SK-N-SH (cell line): ENCODE data around the gene MARK3. TPM values are rescaled to one million over a fixed set of nuclear protein-coding genes. Genes with fewer than 3 reads are reported as not detected.
A peak's percentile ranks its signal among the peaks of the same experiment; 100 is the strongest.

Experiments used
- CTCF ChIA-PET: fragments of 300-600, 350-600 bp; formaldehyde crosslinking; extraction: SDS; loops from one replicate; lab custom pipeline; 2021; lab: Yijun Ruan, JAX
- POLR2A ChIA-PET: fragments of 350-600 bp; sonication (Branson Sonifier 250); formaldehyde crosslinking; extraction: SDS; loops from one replicate; lab custom pipeline; 2020; ENCODE audit warnings: antibody characterized with exemption, inconsistent platforms; lab: Yijun Ruan, JAX
- DNase-seq: peaks from one replicate; pipeline ENCODE4 v3.0.0; 2012
- H2AFZ ChIP-seq: fragments of 200-600 bp; sonication (generic); 2 replicates; pipeline ENCODE4 v1.8.1; 2016; ENCODE audit warnings: antibody characterized with exemption, mild to moderate bottlenecking, low read depth
- H3F3A ChIP-seq: fragments of 200-600 bp; sonication (generic); replicated peaks from 2 replicates; pipeline ENCODE3; 2016; ENCODE audit warnings: antibody characterized with exemption, mild to moderate bottlenecking; ENCODE audit not compliant: insufficient read depth
- H3K27ac ChIP-seq, 2 experiments: fragments of 200-500 bp in 1 of 2; fragments of 200-600 bp in 1 of 2; sonication (Bioruptor generic) in 1 of 2; sonication (generic), shearing (Covaris generic) in 1 of 2; 2 replicates each; pipeline versions ENCODE4 v1.5.1 to v1.6.1; 2014 to 2016; ENCODE audit warnings: low read depth in 2 of 2, inconsistent platforms in 1 of 2, low read length in 1 of 2, mild to moderate bottlenecking in 1 of 2, mixed read lengths in 1 of 2
- H3K27me3 ChIP-seq: fragments of 200-600 bp; sonication (generic), shearing (Covaris generic); 2 replicates; pipeline ENCODE4 v1.6.1; 2016; ENCODE audit warnings: mixed run types; ENCODE audit not compliant: insufficient read depth
- H3K36me3 ChIP-seq, 2 experiments: fragments of 200-500 bp in 1 of 2; fragments of 200-600 bp in 1 of 2; sonication (Bioruptor generic) in 1 of 2; sonication (generic) in 1 of 2; replicated peaks in 1 of 2; 2 replicates each; pipeline versions ENCODE3 to v1.5.1; 2014 to 2016; ENCODE audit warnings: low read length in 1 of 2, mild to moderate bottlenecking in 1 of 2; ENCODE audit not compliant: insufficient read depth in 2 of 2, control insufficient read depth in 1 of 2
- H3K4me1 ChIP-seq, 2 experiments: fragments of 200-500 bp in 1 of 2; fragments of 200-600 bp in 1 of 2; sonication (Bioruptor generic) in 1 of 2; sonication (generic), shearing (Covaris generic) in 1 of 2; 2 replicates each; pipeline versions ENCODE4 v1.5.1 to v1.6.1; 2014 to 2016; ENCODE audit warnings: low read depth in 1 of 2, low read length in 1 of 2, mixed run types in 1 of 2; ENCODE audit not compliant: insufficient read depth in 2 of 2, control insufficient read depth in 1 of 2
- H3K4me2 ChIP-seq: fragments of 200-600 bp; sonication (generic), shearing (Covaris generic); 2 replicates; pipeline ENCODE4 v1.6.1; 2017; ENCODE audit warnings: mixed run types
- H3K4me3 ChIP-seq, 2 experiments: fragments of 200-500 bp in 1 of 2; fragments of 200-600 bp in 1 of 2; sonication (Bioruptor generic) in 1 of 2; sonication (generic), shearing (Covaris generic) in 1 of 2; 2 replicates each; pipeline versions ENCODE4 v1.5.1 to v1.8.1; 2014 to 2016; ENCODE audit warnings: low read depth in 2 of 2, inconsistent platforms in 1 of 2, low read length in 1 of 2, mild to moderate bottlenecking in 1 of 2, mixed read lengths in 1 of 2, moderate library complexity in 1 of 2
- H3K79me2 ChIP-seq: fragments of 200-600 bp; sonication (generic); 2 replicates; pipeline ENCODE4 v1.8.1; 2017; ENCODE audit warnings: mild to moderate bottlenecking; ENCODE audit not compliant: insufficient read depth
- H3K9ac ChIP-seq: fragments of 200-600 bp; sonication (generic); 2 replicates; pipeline ENCODE4 v1.6.1; 2017; ENCODE audit warnings: mixed run types
- H3K9me2 ChIP-seq: fragments of 200-600 bp; sonication (generic); 2 replicates; pipeline ENCODE4 v1.6.1; 2017; ENCODE audit warnings: mixed run types
- H3K9me3 ChIP-seq: fragments of 200-600 bp; sonication (generic); 2 replicates; pipeline ENCODE4 v1.6.1; 2017; ENCODE audit warnings: mixed run types, mild to moderate bottlenecking, moderate library complexity
- H4K20me1 ChIP-seq: fragments of 200-600 bp; sonication (generic); 2 replicates; pipeline ENCODE4 v1.6.1; 2017; ENCODE audit warnings: mild to moderate bottlenecking, mixed run types; ENCODE audit not compliant: insufficient read depth
- ELF1 ChIP-seq: IDR thresholded peaks from 2 replicates; pipeline ENCODE4 v1.4.0; 2012
- FOXM1 ChIP-seq: IDR thresholded peaks from 2 replicates; pipeline ENCODE4 v1.4.0; 2012; ENCODE audit warnings: low read depth, mild to moderate bottlenecking
- GATA2 ChIP-seq: sonication (generic); formaldehyde crosslinking; IDR thresholded peaks from 2 replicates; pipeline ENCODE4 v1.5.0; 2020; ENCODE audit warnings: mild to moderate bottlenecking, missing genetic modification reagents
- JUND ChIP-seq: IDR thresholded peaks from 2 replicates; pipeline ENCODE4 v1.4.0; 2012
- MAX ChIP-seq: IDR thresholded peaks from 2 replicates; pipeline ENCODE4 v1.4.0; 2012; ENCODE audit warnings: low read depth
- MEF2A ChIP-seq: IDR thresholded peaks from 2 replicates; pipeline ENCODE4 v1.4.0; 2012; ENCODE audit warnings: low read depth, borderline replicate concordance
- NRF1 ChIP-seq: IDR thresholded peaks from 2 replicates; pipeline ENCODE4 v1.6.1; 2012; ENCODE audit warnings: low read depth, mild to moderate bottlenecking, low read length
- PBX3 ChIP-seq: IDR thresholded peaks from 2 replicates; pipeline ENCODE4; 2012
- POLR2AphosphoS5 ChIP-seq: IDR thresholded peaks from 2 replicates; pipeline ENCODE4 v1.6.1; 2012; ENCODE audit warnings: low read depth, low read length
- RAD21 ChIP-seq: IDR thresholded peaks from 2 replicates; pipeline ENCODE4 v1.6.1; 2012; ENCODE audit warnings: mild to moderate bottlenecking, low read length
- REST ChIP-seq: IDR thresholded peaks from 2 replicates; pipeline ENCODE4 v1.6.1; 2012; ENCODE audit warnings: mild to moderate bottlenecking, low read depth, low read length, moderate library complexity
- RXRA ChIP-seq: IDR thresholded peaks from 2 replicates; pipeline ENCODE4 v1.4.0; 2012; ENCODE audit warnings: low read depth, mild to moderate bottlenecking, borderline replicate concordance
- SMC3 ChIP-seq: IDR thresholded peaks from 2 replicates; pipeline ENCODE4 v1.6.1; 2012; ENCODE audit warnings: low read depth, low read length, improper control_type of control experiment
- TAF1 ChIP-seq: IDR thresholded peaks from 2 replicates; pipeline ENCODE4 v1.6.1; 2012; ENCODE audit warnings: low read depth, mild to moderate bottlenecking, low read length, moderate library complexity, borderline replicate concordance
- TCF12 ChIP-seq: IDR thresholded peaks from 2 replicates; pipeline ENCODE4 v1.4.0; 2012
- USF2 ChIP-seq: fragments of 150-350 bp; IDR thresholded peaks from 2 replicates; pipeline ENCODE4 v1.6.1; 2017; ENCODE audit warnings: antibody characterized with exemption, low read length, low read depth, borderline replicate concordance
- ZBTB33 ChIP-seq: IDR thresholded peaks from 2 replicates; pipeline ENCODE4 v1.4.0; 2012; ENCODE audit warnings: low read depth, borderline replicate concordance
- WGBS: methylation state at CpG from one replicate; pipeline ENCODE4 v1.1.6; 2017; ENCODE audit warnings: low lambda C conversion rate; 5-methylcytosine and 5-hydroxymethylcytosine counted together
- polyA plus RNA-seq, 3 experiments: library from polyadenylated mRNA; depleted of rRNA; stranded (reverse); fragments of >200 nt; gene quantifications; 2 replicates each; pipeline ENCODE4 v1.2.3, GENCODE V29; 2012

MARK3 gene
- polyA plus RNA-seq, 1 of the 3 experiments (the other 2 are of a cell fraction), result 73.4 TPM

GRCh38 chr14:103395244-103395643 is 10.0 kb downstream of the MARK3 start:
- DNase-seq, result no peak

More at GRCh38 chr14:103395244-103395643, 10.0 kb downstream of the MARK3 start:
- H3F3A ChIP-seq, result peaks cover 10% of the 10 kb centered on the region
- peaks cover 2 to 51% of the 10 kb centered on the region in 2 experiments for H3K4me1 ChIP-seq
- no peak overlapping the region for H2AFZ ChIP-seq
- TF ChIP-seq POLR2AphosphoS5 (no peak), ZBTB33 (no peak), NRF1 (no peak), MAX (no peak), GATA2 (no peak), USF2 (no peak), FOXM1 (no peak), SMC3 (no peak), TCF12 (no peak), REST (no peak), TAF1 (no peak), RAD21 (no peak), RXRA (no peak), JUND (no peak), ELF1 (no peak), PBX3 (no peak), MEF2A (no peak)
- H3K9ac ChIP-seq, result no peak overlapping the region
- H3K4me2 ChIP-seq, result peak overlapping the region; percentile 29
- H3K27me3 ChIP-seq, result no peaks in the 10 kb centered on the region
- H3K9me2 ChIP-seq, result no peaks in the 10 kb centered on the region
- peaks cover 99% of the 10 kb centered on the region for H4K20me1 ChIP-seq
- WGBS, result 82% methylated on average over 2 of the region's 2 CpGs
- peak overlapping the region in 1 of 2 experiments; percentile 36; a peak in 2 of 4 replicates for H3K27ac ChIP-seq
- H3K9me3 ChIP-seq, result no peaks in the 10 kb centered on the region
- CTCF ChIA-PET, result no interaction called here
- H3K79me2 ChIP-seq, result peaks cover 100% of the 10 kb centered on the region
- POLR2A ChIA-PET, result no interaction called here
- H3K4me3 ChIP-seq, result no peak overlapping the region
- no peaks in the 10 kb centered on the region for H3K36me3 ChIP-seq
